HEK293 (cell line): ENCODE data around the gene CDPF1.

Experiments
- SP2 ChIP-seq: fragments of 450-650 bp; formaldehyde crosslinking; IDR thresholded peaks from 2 replicates; pipeline ENCODE4 v1.5.1; 2016; ENCODE audit warnings: missing biosample characterization, missing genetic modification characterization
- TCF7L2 ChIP-seq: IDR thresholded peaks from 2 replicates; pipeline ENCODE4 v1.6.1; 2011; ENCODE audit warnings: low read depth, mild to moderate bottlenecking, inconsistent platforms, low read length, moderate library complexity, borderline replicate concordance
- TRIM28 ChIP-seq: IDR thresholded peaks from 2 replicates; pipeline ENCODE4 v1.6.1; 2011; ENCODE audit warnings: low read length, control low read depth, borderline replicate concordance
- ZNF350 ChIP-seq: fragments of 450-650 bp; formaldehyde crosslinking; IDR thresholded peaks from 2 replicates; pipeline ENCODE4 v1.5.0; 2017; ENCODE audit warnings: missing biosample characterization, mild to moderate bottlenecking, missing genetic modification characterization
- ZNF610 ChIP-seq: fragments of 450-650 bp; formaldehyde crosslinking; IDR thresholded peaks from 2 replicates; pipeline ENCODE4 v1.5.1; 2016; ENCODE audit warnings: missing biosample characterization, missing genetic modification characterization, borderline replicate concordance
- TF ChIP-seq, protein P1 (sequence below): fragments of 450-650 bp; formaldehyde crosslinking; IDR thresholded peaks from 2 replicates; pipeline ENCODE4 v1.5.1; 2016; ENCODE audit warnings: missing biosample characterization, missing genetic modification characterization
- TF ChIP-seq, protein P2 (sequence below): fragments of 450-650 bp; formaldehyde crosslinking; IDR thresholded peaks from 2 replicates; pipeline ENCODE4 v1.5.1; 2016; ENCODE audit warnings: missing biosample characterization, missing genetic modification characterization
- TF ChIP-seq, protein P3 (sequence below): fragments of 450-650 bp; formaldehyde crosslinking; IDR thresholded peaks from 2 replicates; pipeline ENCODE4 v1.5.1; 2016; ENCODE audit warnings: missing biosample characterization, missing genetic modification characterization
- TF ChIP-seq, protein P4 (sequence below): fragments of 450-650 bp; formaldehyde crosslinking; IDR thresholded peaks from 2 replicates; pipeline ENCODE4 v1.5.1; 2016; ENCODE audit warnings: missing biosample characterization, missing genetic modification characterization, low read depth

DNA sequence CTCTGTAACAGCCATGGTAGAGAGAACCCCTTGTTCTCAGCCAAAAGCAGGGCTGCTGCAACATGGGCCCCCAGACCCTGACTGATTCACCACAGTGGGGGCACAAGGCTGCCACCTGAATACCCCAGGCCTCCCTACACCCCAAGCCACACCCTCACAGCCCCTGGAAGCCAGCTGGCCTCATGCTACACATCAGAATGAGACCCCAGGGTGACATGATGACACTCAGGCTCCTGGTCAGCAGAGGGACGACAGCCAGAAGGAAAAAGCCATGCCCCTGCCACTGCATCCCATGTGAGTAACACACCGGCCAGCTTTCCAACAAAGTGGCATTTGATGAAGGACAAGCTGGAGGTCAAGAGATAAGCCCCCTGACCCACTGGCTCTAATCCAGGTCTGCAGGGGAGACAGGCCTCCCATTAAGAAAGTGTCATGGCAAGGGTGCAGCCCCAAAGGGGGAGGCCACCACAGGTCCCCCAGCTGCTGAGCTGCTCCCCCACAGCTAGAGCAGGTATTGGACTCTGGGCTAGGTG, 2.6 kb downstream of the CDPF1 start:
- TF ChIP-seq ZNF610 (tag by site-specific recombination) (no peak), TCF7L2 (no peak), ZNF350 (tag by site-specific recombination) (no peak), SP2 (no peak), TRIM28 (no peak)
- TF ChIP-seq, protein P1, sequence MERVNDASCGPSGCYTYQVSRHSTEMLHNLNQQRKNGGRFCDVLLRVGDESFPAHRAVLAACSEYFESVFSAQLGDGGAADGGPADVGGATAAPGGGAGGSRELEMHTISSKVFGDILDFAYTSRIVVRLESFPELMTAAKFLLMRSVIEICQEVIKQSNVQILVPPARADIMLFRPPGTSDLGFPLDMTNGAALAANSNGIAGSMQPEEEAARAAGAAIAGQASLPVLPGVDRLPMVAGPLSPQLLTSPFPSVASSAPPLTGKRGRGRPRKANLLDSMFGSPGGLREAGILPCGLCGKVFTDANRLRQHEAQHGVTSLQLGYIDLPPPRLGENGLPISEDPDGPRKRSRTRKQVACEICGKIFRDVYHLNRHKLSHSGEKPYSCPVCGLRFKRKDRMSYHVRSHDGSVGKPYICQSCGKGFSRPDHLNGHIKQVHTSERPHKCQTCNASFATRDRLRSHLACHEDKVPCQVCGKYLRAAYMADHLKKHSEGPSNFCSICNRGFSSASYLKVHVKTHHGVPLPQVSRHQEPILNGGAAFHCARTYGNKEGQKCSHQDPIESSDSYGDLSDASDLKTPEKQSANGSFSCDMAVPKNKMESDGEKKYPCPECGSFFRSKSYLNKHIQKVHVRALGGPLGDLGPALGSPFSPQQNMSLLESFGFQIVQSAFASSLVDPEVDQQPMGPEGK (tag by site-specific recombination): no peak
- TF ChIP-seq, protein P2, sequence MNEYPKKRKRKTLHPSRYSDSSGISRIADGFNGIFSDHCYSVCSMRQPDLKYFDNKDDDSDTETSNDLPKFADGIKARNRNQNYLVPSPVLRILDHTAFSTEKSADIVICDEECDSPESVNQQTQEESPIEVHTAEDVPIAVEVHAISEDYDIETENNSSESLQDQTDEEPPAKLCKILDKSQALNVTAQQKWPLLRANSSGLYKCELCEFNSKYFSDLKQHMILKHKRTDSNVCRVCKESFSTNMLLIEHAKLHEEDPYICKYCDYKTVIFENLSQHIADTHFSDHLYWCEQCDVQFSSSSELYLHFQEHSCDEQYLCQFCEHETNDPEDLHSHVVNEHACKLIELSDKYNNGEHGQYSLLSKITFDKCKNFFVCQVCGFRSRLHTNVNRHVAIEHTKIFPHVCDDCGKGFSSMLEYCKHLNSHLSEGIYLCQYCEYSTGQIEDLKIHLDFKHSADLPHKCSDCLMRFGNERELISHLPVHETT (tag by site-specific recombination): no peak
- TF ChIP-seq, protein P3, sequence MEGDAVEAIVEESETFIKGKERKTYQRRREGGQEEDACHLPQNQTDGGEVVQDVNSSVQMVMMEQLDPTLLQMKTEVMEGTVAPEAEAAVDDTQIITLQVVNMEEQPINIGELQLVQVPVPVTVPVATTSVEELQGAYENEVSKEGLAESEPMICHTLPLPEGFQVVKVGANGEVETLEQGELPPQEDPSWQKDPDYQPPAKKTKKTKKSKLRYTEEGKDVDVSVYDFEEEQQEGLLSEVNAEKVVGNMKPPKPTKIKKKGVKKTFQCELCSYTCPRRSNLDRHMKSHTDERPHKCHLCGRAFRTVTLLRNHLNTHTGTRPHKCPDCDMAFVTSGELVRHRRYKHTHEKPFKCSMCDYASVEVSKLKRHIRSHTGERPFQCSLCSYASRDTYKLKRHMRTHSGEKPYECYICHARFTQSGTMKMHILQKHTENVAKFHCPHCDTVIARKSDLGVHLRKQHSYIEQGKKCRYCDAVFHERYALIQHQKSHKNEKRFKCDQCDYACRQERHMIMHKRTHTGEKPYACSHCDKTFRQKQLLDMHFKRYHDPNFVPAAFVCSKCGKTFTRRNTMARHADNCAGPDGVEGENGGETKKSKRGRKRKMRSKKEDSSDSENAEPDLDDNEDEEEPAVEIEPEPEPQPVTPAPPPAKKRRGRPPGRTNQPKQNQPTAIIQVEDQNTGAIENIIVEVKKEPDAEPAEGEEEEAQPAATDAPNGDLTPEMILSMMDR (tag by site-specific recombination): no peak
- TF ChIP-seq, protein P4, sequence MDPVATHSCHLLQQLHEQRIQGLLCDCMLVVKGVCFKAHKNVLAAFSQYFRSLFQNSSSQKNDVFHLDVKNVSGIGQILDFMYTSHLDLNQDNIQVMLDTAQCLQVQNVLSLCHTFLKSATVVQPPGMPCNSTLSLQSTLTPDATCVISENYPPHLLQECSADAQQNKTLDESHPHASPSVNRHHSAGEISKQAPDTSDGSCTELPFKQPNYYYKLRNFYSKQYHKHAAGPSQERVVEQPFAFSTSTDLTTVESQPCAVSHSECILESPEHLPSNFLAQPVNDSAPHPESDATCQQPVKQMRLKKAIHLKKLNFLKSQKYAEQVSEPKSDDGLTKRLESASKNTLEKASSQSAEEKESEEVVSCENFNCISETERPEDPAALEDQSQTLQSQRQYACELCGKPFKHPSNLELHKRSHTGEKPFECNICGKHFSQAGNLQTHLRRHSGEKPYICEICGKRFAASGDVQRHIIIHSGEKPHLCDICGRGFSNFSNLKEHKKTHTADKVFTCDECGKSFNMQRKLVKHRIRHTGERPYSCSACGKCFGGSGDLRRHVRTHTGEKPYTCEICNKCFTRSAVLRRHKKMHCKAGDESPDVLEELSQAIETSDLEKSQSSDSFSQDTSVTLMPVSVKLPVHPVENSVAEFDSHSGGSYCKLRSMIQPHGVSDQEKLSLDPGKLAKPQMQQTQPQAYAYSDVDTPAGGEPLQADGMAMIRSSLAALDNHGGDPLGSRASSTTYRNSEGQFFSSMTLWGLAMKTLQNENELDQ: no peak
